ENCODE results near the gene NAA40.
A peak's percentile ranks its signal among the peaks of the same experiment; 100 is the strongest.

Gene NAA40

GRCh38 chr11:63938479-63939396 lies at the start of gene NAA40:
Gene NAA40 (plus strand): TSS chr11:63939002. CDS start chr11:63939097, 95 bp downstream.
- FAIRE-seq (no peak), DNase-seq (ENCODE audit: insufficient read length, low spot score) (peak; percentile 84)
- no peak for TF ChIP-seq CTCF (IDR thresholded peaks at IDR 0.05; ENCODE audit: insufficient read depth, missing control alignments)

GRCh38 chr11:63889344-63889743 lies 49.5 kb upstream of the NAA40 start:
- FAIRE-seq (no peak), DNase-seq (ENCODE audit: insufficient read length, low spot score) (no peak)

GRCh38 chr11:63890368-63890767 lies 48.4 kb upstream of the NAA40 start:
- no peak for DNase-seq (ENCODE audit: insufficient read length, low spot score)
- no peak for TF ChIP-seq CTCF (IDR thresholded peaks at IDR 0.05; ENCODE audit: insufficient read depth, missing control alignments)
- no peak for FAIRE-seq

More at GRCh38 chr11:63889344-63889743, 49.5 kb upstream of the NAA40 start:
- TF ChIP-seq CTCF (IDR thresholded peaks at IDR 0.05; ENCODE audit: insufficient read depth, missing control alignments), result no peak

GRCh38 chr11:63892228-63892627 lies 46.6 kb upstream of the NAA40 start:
- DNase-seq (ENCODE audit: insufficient read length, low spot score) (no peak), FAIRE-seq (no peak)
- no peak for TF ChIP-seq CTCF (IDR thresholded peaks at IDR 0.05; ENCODE audit: insufficient read depth, missing control alignments)

- FAIRE-seq, result no peak
- DNase-seq (ENCODE audit: insufficient read length, low spot score), result no peak
- TF ChIP-seq CTCF (IDR thresholded peaks at IDR 0.05; ENCODE audit: insufficient read depth, missing control alignments), result no peak
These were observed 45.4 kb upstream of the NAA40 start for GRCh38 chr11:63893355-63893754.

- FAIRE-seq (no peak), DNase-seq (ENCODE audit: insufficient read length, low spot score) (no peak)
- TF ChIP-seq CTCF (IDR thresholded peaks at IDR 0.05; ENCODE audit: insufficient read depth, missing control alignments), result no peak
These were observed 42.7 kb upstream of the NAA40 start for GRCh38 chr11:63896071-63896470.

Measured in D721Med (cell line).